Ecto neural progenitor cell (in vitro differentiated cells): ENCODE measurements around the gene ELP5.
A peak's percentile ranks its signal among the peaks of the same experiment; 100 is the strongest.

ENCODE experiments used
- DNase-seq: peaks from one replicate; pipeline ENCODE4 v3.0.0-alpha.2; 2018; ENCODE audit warnings: low spot score

The ELP5 gene

GRCh38 chr17:7285679-7286078 lies 33.7 kb downstream of the ELP5 start:
- no peak for DNase-seq

DNA sequence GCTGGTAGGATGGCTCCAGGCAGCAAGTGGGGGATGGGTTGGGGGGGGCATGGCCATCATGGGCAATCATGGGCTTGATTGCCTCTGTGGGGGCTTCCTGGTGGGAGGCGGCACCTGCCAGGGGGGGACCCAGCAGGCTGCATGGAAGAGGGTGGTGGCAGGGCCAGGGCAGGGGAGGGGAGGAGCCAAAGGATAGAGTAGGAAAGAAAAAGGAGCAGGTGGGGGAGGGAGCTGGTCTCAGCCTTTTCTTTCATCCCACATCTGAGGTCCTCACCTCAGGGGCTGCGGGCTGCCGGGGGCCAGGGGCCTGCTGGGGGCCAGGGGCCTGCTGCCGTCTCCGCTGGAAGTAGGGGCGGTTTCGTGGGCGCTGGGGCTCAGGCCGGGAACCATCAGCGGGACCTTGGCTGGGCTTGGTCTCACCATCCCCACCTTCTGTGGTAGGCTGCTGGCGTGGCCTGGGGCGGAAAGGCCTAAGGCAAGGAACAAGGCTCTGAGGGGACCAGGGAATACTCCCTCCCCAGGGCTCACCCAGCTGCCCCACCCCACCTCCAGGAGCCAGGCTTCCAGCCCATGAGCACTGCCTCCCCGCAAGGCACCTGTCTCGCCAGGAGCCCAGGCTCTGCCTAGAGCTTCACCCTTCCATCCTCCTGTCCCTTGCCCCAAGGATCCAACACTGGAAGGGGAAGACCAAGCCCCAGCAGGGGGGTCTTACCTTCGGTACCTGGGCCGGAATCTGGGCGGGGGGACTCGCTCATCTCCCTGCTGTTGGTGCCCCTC lies 37.4 kb downstream of the ELP5 start:
- no peak for DNase-seq

DNA sequence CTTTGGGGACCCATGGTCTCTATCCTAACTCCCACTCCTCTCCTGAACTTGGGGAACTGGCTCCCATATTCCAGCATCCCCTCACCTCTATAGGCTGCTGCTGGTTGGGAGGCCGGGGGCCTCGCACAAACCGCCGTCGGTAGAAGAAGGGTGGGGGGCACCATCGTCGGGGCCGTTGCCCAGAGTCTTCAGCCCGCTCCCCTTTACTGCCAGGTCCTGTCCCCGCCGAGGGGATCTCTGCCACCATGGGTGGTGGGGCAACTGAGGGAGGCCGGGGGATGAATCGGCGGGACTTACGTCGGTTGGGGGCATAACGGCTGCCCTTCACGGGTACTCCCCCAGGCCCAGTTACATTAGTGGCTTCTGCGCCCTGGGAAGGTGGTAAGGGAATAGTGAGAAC lies 38.2 kb downstream of the ELP5 start:
- DNase-seq, result no peak

DNA sequence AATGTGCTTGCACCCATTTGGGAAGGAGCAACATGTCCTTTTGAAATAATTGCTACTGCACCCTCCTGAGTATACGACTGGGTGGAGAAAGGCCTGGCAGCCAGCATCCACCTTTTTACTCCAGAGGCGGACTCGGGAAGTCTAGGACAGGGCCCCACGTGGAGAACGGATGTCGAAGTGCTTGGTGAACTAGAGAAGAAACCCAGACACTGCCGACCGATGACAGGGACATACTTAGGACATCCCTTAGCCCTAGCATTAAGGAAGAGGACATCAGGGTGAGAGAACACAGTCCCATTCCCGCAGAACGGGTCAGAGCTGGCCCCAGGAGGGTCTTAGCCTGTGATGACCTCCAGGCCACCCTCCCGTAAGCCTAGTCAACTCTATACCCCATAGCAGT lies 38.7 kb downstream of the ELP5 start:
- no peak for DNase-seq

GRCh38 chr17:7292194-7292593 lies 40.2 kb downstream of the ELP5 start:
- no peak for DNase-seq

DNA sequence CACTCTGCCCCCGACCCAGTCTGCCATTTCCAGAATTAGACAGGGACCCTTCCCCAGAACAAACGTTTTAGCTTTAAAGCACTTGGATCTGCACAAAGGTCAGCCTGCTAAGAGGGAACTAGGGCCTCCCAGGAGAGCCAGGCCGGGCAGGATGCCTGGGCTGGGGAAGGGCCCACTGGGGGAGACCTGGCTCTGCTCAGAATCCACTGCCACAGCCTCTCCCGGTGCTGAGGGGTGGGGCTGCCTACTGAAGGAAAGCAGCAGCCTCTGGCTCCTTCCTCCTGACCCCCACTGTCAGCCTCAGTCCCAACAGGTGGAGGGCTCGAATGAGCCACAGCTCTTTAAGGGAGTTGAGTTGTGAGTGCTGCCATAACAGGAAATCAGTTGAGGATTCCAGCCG lies 40.7 kb downstream of the ELP5 start:
- DNase-seq, result no peak

- no peak for DNase-seq
Observed at GRCh38 chr17:7293159-7293558, 41.1 kb downstream of the ELP5 start.

DNA sequence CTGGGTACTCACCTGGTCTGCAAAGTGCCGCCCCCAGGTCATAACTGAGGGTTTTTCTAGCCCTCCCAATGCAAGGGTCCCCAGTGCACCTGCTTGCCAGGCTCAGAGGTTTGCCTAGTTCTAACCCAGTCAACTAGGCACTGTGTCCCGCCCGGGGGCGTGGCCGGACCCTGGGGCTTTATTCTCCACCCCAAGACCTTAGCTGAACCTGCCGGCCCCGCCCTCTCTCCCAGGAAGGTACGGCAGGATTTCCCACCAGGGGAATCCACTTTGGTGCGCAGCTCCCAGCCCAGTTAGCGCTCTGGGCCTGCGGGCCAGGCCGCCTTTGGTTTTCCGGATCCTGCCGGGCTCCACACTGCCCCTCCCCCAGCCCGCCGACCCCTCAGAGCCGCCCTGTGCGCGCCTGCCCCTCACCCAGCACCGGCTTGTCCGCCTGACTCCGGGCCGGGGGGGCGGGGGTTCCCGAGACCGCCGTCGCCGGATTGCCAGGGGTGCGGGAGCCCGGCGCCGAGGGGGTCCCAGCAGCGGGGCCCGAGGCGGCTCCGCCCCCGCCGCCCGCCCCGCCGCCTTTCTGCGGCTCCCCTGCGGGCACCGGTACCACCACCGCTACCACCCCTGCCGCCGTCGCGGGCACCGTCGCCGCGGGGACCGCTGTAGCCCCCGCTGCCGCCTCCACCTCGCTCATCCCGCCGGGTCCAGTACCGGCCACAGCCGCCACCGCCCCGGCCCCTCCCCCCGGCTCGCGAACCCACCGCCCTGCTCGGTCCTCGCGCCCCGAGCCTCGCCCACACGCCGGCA lies 42.0 kb downstream of the ELP5 start:
- DNase-seq, result peak; percentile 79

DNA sequence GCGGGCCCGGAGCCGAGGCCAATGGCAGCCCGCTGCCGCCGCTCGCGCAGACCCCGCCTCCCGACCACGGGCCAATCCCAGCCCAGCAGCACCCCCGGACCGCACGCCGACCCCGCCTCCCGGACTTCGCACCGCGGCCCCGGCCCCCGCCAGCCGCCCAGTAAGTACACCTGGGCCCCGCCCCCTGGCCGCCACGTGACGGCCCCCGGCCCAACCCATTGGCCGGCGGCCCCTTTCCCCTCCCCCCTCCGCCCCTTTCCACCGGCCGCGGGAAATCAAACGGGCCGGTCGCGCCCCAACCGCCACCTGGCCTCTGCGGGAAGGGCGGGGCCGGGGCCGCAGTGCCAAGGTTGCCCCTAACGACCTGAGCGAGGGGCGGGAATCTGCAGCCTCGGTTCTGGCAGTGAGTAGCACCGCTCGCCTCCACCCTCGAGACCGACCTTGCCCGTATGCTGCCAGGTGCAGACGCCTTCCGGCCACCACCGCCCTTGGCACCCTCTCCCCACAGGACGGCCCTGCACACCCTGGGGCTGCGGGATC lies 42.7 kb downstream of the ELP5 start, which contains the start of gene YBX2:
YBX2 (minus strand) TSS at position 26 of the 540 bp plus-strand sequence. CDS start 139 bp downstream, outside the sequence.
- peak; percentile 96 for DNase-seq

DNA sequence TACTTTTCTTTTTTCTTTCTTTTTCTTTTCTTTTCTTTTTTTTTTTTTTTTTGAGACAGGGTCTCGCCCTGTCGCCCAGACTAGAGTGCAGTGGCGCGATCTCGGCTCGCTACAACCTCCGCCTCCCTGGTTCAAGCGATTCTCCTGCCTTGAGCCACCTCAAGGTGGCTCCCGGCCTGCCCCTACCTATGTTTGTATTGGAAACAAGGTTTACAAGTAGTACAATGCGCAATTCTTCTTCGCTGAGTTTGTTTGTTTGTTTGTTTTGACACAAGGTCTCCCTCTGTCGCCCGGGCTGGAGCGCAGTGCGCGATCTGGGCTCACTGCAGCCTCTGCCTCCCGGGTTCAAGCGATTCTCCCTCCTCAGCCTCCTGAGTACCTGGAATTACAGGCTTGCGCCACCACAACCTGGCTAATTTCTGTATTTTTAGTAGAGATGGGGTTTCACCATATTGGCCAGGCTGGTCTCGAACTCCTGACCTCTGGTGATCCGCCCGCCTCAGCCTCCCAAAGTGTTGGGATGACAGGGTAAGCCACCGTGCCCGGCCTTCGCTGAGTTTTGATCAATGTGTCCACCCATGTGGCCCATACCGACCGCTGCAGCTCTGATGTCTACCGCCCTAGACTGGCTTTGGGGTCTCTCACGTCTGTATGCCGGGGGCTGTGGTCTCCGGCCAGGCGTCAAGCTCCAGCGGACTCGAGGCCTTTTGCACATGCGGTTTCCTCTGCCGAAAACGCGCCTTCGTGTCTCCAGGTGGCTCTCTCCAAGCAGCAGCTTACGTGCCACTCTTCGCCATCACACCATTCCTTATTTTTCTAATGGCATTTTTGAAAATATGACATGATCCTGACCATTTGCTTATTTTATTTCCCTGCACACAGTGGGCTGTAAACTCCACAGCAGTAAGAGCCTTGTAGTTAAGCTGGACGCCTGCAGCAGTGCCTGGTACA lies 43.5 kb downstream of the ELP5 start:
- DNase-seq, result no peak

- DNase-seq, result peak; percentile 96
Observed at GRCh38 chr17:7296189-7296861, 44.3 kb downstream of the ELP5 start.

- DNase-seq, result no peak
Observed at GRCh38 chr17:7304179-7304578, 52.2 kb downstream of the ELP5 start.

- peak; percentile 100 for DNase-seq
Observed at GRCh38 chr17:7306911-7307685, 55.1 kb downstream of the ELP5 start, which contains the start of gene EIF5A. Gene EIF5A (plus strand): TSS chr17:7307628. CDS start chr17:7309636, 2,008 bp downstream.

DNA sequence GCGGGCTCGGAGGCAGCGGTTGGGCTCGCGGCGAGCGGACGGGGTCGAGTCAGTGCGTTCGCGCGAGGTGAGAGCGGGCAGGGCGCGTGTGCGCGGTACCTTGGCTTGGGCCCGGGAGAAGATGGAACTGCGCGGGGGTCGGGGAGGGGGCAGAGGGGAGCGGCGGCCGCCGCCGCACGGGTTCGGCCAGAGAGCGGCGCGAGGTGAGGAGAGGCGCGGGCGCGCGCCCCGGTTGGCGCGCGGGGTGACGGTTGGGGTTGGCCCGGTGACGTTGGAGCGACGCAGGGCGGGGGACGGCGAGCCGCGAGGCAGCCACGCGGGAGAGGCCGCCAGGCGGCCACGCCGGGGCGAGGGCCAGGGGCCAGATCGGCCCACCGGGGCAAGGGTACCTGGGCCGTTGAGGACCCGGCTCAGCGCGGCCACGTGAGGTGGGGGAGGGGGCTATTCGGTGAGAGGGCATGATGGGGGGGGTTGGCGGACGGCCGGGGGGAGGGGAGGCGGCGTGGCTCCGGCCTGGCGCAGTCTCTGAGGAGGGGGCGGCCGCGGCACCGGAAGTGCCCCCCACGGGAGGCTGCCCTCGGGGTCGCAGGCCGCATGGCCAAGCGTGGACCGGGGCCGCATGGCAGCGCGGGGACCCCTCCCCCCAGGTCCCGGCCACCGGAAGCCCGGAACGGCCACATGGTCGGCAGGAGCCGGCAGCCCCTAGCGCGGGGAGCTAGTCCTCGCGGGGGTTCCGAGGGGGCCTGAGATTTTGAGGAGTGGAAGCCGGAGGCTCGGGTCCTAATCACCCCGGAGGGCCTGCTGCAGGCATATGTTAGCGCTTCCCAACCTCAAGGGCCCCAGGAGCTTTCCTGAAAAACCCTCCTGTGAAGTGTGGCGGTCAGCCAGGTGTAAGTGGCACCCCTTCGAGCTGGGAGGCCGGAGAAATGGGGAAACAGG lies 55.9 kb downstream of the ELP5 start:
- DNase-seq, result peak; percentile 73

- peak; percentile 84 for DNase-seq
Observed at GRCh38 chr17:7308625-7309433, 56.8 kb downstream of the ELP5 start.
